ENCODE results near the gene SELPLG.
A peak's percentile ranks its signal among the peaks of the same experiment; 100 is the strongest.
"Not testable (repeated sequence)": the region's sequence is repeated elsewhere in the genome, so short reads cannot be mapped to it uniquely, and the experiment has no call there.

The SELPLG gene

GRCh38 chr12:108602976-108603704, 30.6 kb downstream of the SELPLG start:
- DNase-seq, result no peak

- no peak for DNase-seq
Observed at GRCh38 chr12:108602209-108602705, 31.4 kb downstream of the SELPLG start.

- DNase-seq, result no peak
Observed at GRCh38 chr12:108600702-108601007, 33.0 kb downstream of the SELPLG start.

GRCh38 chr12:108599948-108600701, 33.6 kb downstream of the SELPLG start:
- no peak for DNase-seq

GRCh38 chr12:108599541-108599940, 34.2 kb downstream of the SELPLG start:
- no peak for DNase-seq

GRCh38 chr12:108598553-108599250, 35.0 kb downstream of the SELPLG start:
- DNase-seq, result no peak

GRCh38 chr12:108597559-108598471, 35.9 kb downstream of the SELPLG start, which contains the start of gene TMEM119:
TMEM119 (minus strand) TSS chr12:108598084; CDS start chr12:108592383, 5,701 bp downstream.
- DNase-seq, result no peak

GRCh38 chr12:108596854-108597558, 36.7 kb downstream of the SELPLG start:
- no peak for DNase-seq

GRCh38 chr12:108595711-108596647, 37.7 kb downstream of the SELPLG start:
- no peak for DNase-seq

GRCh38 chr12:108594960-108595710, 38.6 kb downstream of the SELPLG start:
- DNase-seq, result no peak

- DNase-seq, result no peak
Observed at GRCh38 chr12:108594323-108594903, 39.3 kb downstream of the SELPLG start.

- no peak for DNase-seq
Observed at GRCh38 chr12:108592033-108592909, 41.4 kb downstream of the SELPLG start.

GRCh38 chr12:108591267-108591980, 42.3 kb downstream of the SELPLG start:
- DNase-seq, result no peak

- DNase-seq, result not testable (repeated sequence)
Observed at GRCh38 chr12:108590463-108590862, 43.2 kb downstream of the SELPLG start.

GRCh38 chr12:108589840-108590229, 43.9 kb downstream of the SELPLG start:
- no peak for DNase-seq

GRCh38 chr12:108589028-108589839, 44.5 kb downstream of the SELPLG start:
- peak; percentile 31 to 63 for DNase-seq

GRCh38 chr12:108587826-108588225, 45.9 kb downstream of the SELPLG start:
- DNase-seq, result no peak

Data from NCI-H2081 (cell line).